Posterior cingulate gyrus (tissue), 11 donors: ENCODE data around the gene SLC7A7.
"Not testable (repeated sequence)": the region's sequence is repeated elsewhere in the genome, so short reads cannot be mapped to it uniquely, and the experiment has no call there.

Experiments
- DNase-seq, 10 donors: peaks; one replicate each; pipeline versions ENCODE4 v3.0.0 to v3.0.0-alpha.2; 2020 to 2021; ENCODE audit warnings: mixed read lengths in 3 of 10
- intact Hi-C: fragments of 100-400 bp; cut with DNase I; formaldehyde crosslinking; loops from one replicate; pipeline ENCODE4 v1.15.1; 2023

Gene SLC7A7

DNA sequence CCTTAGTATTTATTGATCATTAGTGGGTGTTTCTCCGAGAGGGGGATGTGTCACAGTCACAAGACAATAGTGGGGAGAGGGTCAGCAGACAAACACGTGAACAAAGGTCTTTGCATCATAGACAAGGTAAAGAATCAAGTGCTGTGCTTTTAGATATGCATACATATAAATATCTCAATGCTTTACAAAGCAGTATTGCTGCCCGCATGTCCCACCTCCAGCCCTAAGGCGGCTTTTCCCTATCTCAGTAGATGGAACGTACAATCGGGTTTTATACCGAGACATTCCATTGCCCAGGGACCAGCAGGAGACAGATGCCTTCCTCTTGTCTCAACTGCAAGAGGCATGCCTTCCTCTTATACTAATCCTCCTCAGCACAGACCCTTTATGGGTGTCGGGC is 90.4 kb downstream of the SLC7A7 start:
- intact Hi-C loops, DNase-seq: not testable (repeated sequence)

DNA sequence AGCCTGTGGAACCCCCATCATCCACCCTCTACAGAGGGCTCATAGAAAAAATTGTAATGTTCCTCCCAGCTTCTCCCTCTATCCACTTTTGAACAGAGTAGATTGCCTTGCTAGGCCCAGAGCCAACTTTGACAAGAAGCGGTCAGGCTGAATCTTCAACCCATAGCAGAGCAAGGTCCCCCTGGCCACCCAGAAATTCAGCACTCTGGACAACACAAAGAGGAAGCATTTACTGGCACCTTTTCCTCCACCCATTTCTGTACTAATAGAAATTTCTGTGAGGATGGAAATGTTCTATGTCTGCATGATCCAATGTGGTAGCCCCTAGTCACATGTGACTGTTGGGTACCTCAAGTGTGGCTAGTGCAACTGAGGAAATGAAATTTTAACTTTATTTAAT is 91.4 kb downstream of the SLC7A7 start:
- no peak for DNase-seq
- intact Hi-C loops, result no loop called here
